WTC11 (cell line): ENCODE data around the gene DNAJB2. TPM values are rescaled to one million over a fixed set of nuclear protein-coding genes. Genes with fewer than 3 reads are reported as not detected.

Experiments used
- ATAC-seq: fragments of 200-7000 bp; cut with Tn5 transposase; 2 replicates; pipeline ENCODE4 v1.10.0; 2021; ENCODE audit warnings: mild to moderate bottlenecking, moderate library complexity
- CTCF ChIA-PET: fragments of 300-600 bp; sonication (Branson Sonifier 250); formaldehyde crosslinking; loops from one replicate; lab custom pipeline; 2021; ENCODE audit warnings: antibody characterized with exemption; lab: Charles Lee
- POLR2A ChIA-PET: fragments of 350-600 bp; sonication (Branson Sonifier 250); formaldehyde crosslinking; loops from one replicate; lab custom pipeline; 2021; ENCODE audit warnings: antibody characterized with exemption; lab: Charles Lee
- DNase-seq: peaks from one replicate; pipeline ENCODE4 v3.0.0; 2021; ENCODE audit warnings: low spot score
- H3K27ac Mint-ChIP-seq: 2 replicates; pipeline ENCODE4 v1.8.0; 2021; ENCODE audit warnings: mixed read lengths
- H3K27me3 Mint-ChIP-seq: 2 replicates; pipeline ENCODE4 v1.8.0; 2021; ENCODE audit warnings: low read depth, mild to moderate bottlenecking, moderate library complexity, mixed read lengths
- H3K36me3 Mint-ChIP-seq: 2 replicates; pipeline ENCODE4 v1.8.0; 2021; ENCODE audit warnings: mixed read lengths
- H3K4me1 Mint-ChIP-seq: 2 replicates; pipeline ENCODE4 v1.8.0; 2022; ENCODE audit warnings: mixed read lengths
- H3K4me3 Mint-ChIP-seq: 2 replicates; pipeline ENCODE4 v1.8.0; 2021; ENCODE audit warnings: mild to moderate bottlenecking, moderate library complexity, mixed read lengths
- H3K9me3 Mint-ChIP-seq: 2 replicates; pipeline ENCODE4 v1.8.0; 2021; ENCODE audit warnings: mixed read lengths
- EMX1 ChIP-seq: fragments of 250-450 bp; sonication (Bioruptor Pico); IDR thresholded peaks from 2 replicates; pipeline ENCODE4 v1.8.0; 2021; ENCODE audit warnings: mild to moderate bottlenecking
- FOXP1 ChIP-seq: sonication (generic); formaldehyde crosslinking; IDR thresholded peaks from 2 replicates; pipeline ENCODE4 v1.8.0; 2022; ENCODE audit warnings: missing genetic modification reagents, mild to moderate bottlenecking, moderate library complexity, borderline replicate concordance
- JUN ChIP-seq: sonication (generic); formaldehyde crosslinking; IDR thresholded peaks from 2 replicates; pipeline ENCODE4 v1.8.0; 2023; ENCODE audit warnings: mild to moderate bottlenecking, missing genetic modification reagents
- MYBL2 ChIP-seq: sonication (generic); formaldehyde crosslinking; IDR thresholded peaks from 2 replicates; pipeline ENCODE4 v1.8.1; 2023; ENCODE audit warnings: mild to moderate bottlenecking, moderate library complexity, missing genetic modification reagents
- NFATC4 ChIP-seq: fragments of 250-450 bp; sonication (Bioruptor Pico); IDR thresholded peaks from 2 replicates; pipeline ENCODE4 v1.9.0; 2021; ENCODE audit warnings: mild to moderate bottlenecking
- RORB ChIP-seq: fragments of 250-450 bp; sonication (Bioruptor Pico); IDR thresholded peaks from 2 replicates; pipeline ENCODE4 v1.9.0; 2021; ENCODE audit warnings: mild to moderate bottlenecking
- SP1 ChIP-seq: sonication (generic); formaldehyde crosslinking; conservative IDR thresholded peaks from 2 replicates; pipeline ENCODE4 v1.8.1; 2022; ENCODE audit warnings: missing genetic modification reagents
- ZNF138 ChIP-seq: sonication (generic); formaldehyde crosslinking; conservative IDR thresholded peaks from 2 replicates; pipeline ENCODE4 v1.8.1; 2022; ENCODE audit warnings: mild to moderate bottlenecking, moderate library complexity, missing genetic modification reagents
- total RNA-seq: library from RNA; stranded (reverse); gene quantifications from 3 replicates; pipeline ENCODE4 v1.2.3, GENCODE V29; 2021
- TF ChIP-seq, protein P1 (sequence below): sonication (generic); formaldehyde crosslinking; IDR thresholded peaks from 2 replicates; pipeline ENCODE4 v1.8.1; 2023; ENCODE audit warnings: mild to moderate bottlenecking, missing genetic modification reagents
- TF ChIP-seq, protein P2 (sequence below): sonication (generic); formaldehyde crosslinking; IDR thresholded peaks from 2 replicates; pipeline ENCODE4 v1.8.0; 2022; ENCODE audit warnings: mild to moderate bottlenecking, missing genetic modification reagents
- TF ChIP-seq, protein P3 (sequence below): fragments of 250-450 bp; sonication (Bioruptor Pico); IDR thresholded peaks from 2 replicates; pipeline ENCODE4 v2.1.2; 2022; ENCODE audit warnings: mild to moderate bottlenecking, moderate library complexity
- TF ChIP-seq, protein P4 (sequence below): sonication (generic); formaldehyde crosslinking; IDR thresholded peaks from 2 replicates; pipeline ENCODE4 v1.8.0; 2022; ENCODE audit warnings: missing genetic modification reagents
- TF ChIP-seq, protein P5 (sequence below): sonication (generic); formaldehyde crosslinking; conservative IDR thresholded peaks from 2 replicates; pipeline ENCODE4 v1.8.1; 2022; ENCODE audit warnings: mild to moderate bottlenecking, missing genetic modification reagents
- TF ChIP-seq, protein P6 (sequence below): sonication (generic); formaldehyde crosslinking; IDR thresholded peaks from 2 replicates; pipeline ENCODE4 v1.8.1; 2022; ENCODE audit warnings: low read depth, mild to moderate bottlenecking, moderate library complexity, missing genetic modification reagents, borderline replicate concordance
- TF ChIP-seq, protein P7 (sequence below): fragments of 250-450 bp; sonication (Bioruptor Pico); IDR thresholded peaks from 2 replicates; pipeline ENCODE4 v1.9.0; 2021; ENCODE audit warnings: moderate library complexity, mild to moderate bottlenecking, inconsistent platforms, borderline replicate concordance

Gene DNAJB2
- total RNA-seq, 1 experiment from 2014 or later: 36.1 TPM

DNA sequence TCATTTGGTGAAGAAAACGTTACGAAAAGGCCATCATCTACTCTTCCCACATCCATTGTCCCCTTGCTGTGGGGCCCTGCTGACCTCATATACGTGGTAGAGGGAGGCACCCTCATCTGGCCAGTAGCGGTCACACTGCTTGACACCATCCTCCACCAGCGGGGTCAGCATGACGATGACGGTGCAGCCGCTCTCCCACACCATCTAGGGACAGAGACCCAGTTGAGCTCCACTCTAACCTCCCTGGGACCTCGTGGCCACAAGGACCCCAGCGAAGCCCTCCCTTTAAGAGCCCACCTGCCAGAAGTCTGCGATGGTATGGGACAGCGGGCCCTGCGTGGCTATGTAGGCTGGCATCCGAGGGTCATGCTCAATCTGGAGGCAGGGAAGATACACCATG is 17.0 kb downstream of the DNAJB2 start:
- Mint-ChIP-seq H3K4me1 (peaks cover 27% of the 10 kb centered on the region), H3K27me3 (peaks cover 74% of the 10 kb centered on the region), H3K4me3 (no peak overlapping the region), H3K36me3 (no peaks in the 10 kb centered on the region), H3K27ac (no peak overlapping the region), H3K9me3 (peaks cover 5% of the 10 kb centered on the region; the same call in 1 of the 2 replicates)
- ChIA-PET POLR2A (interaction anchor here (1.7 to 1.9 kb wide), 2 partner anchors 18 to 51 kb away, joined by 9 to 17 read pairs; partner anchors contain the start of genes DNAJB2, GLB1L and STK16), CTCF (interaction anchor here (1.3 to 5.7 kb wide), 6 partner anchors 7 to 316 kb away, joined by 3 to 158 read pairs (median 19); partner anchors contain the start of genes DNAJB2, SLC23A3, TUBA4A and TUBA4B)
- ATAC-seq (no peak), DNase-seq (no peak)
- TF ChIP-seq, protein P1, sequence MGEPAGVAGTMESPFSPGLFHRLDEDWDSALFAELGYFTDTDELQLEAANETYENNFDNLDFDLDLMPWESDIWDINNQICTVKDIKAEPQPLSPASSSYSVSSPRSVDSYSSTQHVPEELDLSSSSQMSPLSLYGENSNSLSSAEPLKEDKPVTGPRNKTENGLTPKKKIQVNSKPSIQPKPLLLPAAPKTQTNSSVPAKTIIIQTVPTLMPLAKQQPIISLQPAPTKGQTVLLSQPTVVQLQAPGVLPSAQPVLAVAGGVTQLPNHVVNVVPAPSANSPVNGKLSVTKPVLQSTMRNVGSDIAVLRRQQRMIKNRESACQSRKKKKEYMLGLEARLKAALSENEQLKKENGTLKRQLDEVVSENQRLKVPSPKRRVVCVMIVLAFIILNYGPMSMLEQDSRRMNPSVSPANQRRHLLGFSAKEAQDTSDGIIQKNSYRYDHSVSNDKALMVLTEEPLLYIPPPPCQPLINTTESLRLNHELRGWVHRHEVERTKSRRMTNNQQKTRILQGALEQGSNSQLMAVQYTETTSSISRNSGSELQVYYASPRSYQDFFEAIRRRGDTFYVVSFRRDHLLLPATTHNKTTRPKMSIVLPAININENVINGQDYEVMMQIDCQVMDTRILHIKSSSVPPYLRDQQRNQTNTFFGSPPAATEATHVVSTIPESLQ (CRISPR knock-in tag): no peak
- TF ChIP-seq NFATC4 (CRISPR knock-in tag): no peak
- no peak for TF ChIP-seq MYBL2 (CRISPR knock-in tag)
- TF ChIP-seq FOXP1 (CRISPR knock-in tag): no peak
- TF ChIP-seq, protein P2, sequence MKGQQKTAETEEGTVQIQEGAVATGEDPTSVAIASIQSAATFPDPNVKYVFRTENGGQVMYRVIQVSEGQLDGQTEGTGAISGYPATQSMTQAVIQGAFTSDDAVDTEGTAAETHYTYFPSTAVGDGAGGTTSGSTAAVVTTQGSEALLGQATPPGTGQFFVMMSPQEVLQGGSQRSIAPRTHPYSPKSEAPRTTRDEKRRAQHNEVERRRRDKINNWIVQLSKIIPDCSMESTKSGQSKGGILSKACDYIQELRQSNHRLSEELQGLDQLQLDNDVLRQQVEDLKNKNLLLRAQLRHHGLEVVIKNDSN: no peak
- TF ChIP-seq, protein P3, sequence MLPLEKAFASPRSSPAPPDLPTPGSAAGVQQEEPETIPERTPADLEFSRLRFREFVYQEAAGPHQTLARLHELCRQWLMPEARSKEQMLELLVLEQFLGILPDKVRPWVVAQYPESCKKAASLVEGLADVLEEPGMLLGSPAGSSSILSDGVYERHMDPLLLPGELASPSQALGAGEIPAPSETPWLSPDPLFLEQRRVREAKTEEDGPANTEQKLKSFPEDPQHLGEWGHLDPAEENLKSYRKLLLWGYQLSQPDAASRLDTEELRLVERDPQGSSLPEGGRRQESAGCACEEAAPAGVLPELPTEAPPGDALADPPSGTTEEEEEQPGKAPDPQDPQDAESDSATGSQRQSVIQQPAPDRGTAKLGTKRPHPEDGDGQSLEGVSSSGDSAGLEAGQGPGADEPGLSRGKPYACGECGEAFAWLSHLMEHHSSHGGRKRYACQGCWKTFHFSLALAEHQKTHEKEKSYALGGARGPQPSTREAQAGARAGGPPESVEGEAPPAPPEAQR (CRISPR knock-in tag): no peak
- TF ChIP-seq JUN: no peak
- TF ChIP-seq EMX1 (CRISPR knock-in tag): no peak
- TF ChIP-seq, protein P4, sequence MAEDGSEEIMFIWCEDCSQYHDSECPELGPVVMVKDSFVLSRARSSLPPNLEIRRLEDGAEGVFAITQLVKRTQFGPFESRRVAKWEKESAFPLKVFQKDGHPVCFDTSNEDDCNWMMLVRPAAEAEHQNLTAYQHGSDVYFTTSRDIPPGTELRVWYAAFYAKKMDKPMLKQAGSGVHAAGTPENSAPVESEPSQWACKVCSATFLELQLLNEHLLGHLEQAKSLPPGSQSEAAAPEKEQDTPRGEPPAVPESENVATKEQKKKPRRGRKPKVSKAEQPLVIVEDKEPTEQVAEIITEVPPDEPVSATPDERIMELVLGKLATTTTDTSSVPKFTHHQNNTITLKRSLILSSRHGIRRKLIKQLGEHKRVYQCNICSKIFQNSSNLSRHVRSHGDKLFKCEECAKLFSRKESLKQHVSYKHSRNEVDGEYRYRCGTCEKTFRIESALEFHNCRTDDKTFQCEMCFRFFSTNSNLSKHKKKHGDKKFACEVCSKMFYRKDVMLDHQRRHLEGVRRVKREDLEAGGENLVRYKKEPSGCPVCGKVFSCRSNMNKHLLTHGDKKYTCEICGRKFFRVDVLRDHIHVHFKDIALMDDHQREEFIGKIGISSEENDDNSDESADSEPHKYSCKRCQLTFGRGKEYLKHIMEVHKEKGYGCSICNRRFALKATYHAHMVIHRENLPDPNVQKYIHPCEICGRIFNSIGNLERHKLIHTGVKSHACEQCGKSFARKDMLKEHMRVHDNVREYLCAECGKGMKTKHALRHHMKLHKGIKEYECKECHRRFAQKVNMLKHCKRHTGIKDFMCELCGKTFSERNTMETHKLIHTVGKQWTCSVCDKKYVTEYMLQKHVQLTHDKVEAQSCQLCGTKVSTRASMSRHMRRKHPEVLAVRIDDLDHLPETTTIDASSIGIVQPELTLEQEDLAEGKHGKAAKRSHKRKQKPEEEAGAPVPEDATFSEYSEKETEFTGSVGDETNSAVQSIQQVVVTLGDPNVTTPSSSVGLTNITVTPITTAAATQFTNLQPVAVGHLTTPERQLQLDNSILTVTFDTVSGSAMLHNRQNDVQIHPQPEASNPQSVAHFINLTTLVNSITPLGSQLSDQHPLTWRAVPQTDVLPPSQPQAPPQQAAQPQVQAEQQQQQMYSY (CRISPR knock-in tag): no peak
- TF ChIP-seq, protein P5, sequence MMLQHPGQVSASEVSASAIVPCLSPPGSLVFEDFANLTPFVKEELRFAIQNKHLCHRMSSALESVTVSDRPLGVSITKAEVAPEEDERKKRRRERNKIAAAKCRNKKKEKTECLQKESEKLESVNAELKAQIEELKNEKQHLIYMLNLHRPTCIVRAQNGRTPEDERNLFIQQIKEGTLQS (CRISPR knock-in tag): no peak
- TF ChIP-seq SP1 (CRISPR knock-in tag): no peak
- TF ChIP-seq, protein P6, sequence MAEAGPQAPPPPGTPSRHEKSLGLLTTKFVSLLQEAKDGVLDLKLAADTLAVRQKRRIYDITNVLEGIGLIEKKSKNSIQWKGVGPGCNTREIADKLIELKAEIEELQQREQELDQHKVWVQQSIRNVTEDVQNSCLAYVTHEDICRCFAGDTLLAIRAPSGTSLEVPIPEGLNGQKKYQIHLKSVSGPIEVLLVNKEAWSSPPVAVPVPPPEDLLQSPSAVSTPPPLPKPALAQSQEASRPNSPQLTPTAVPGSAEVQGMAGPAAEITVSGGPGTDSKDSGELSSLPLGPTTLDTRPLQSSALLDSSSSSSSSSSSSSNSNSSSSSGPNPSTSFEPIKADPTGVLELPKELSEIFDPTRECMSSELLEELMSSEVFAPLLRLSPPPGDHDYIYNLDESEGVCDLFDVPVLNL (CRISPR knock-in tag): no peak

DNA sequence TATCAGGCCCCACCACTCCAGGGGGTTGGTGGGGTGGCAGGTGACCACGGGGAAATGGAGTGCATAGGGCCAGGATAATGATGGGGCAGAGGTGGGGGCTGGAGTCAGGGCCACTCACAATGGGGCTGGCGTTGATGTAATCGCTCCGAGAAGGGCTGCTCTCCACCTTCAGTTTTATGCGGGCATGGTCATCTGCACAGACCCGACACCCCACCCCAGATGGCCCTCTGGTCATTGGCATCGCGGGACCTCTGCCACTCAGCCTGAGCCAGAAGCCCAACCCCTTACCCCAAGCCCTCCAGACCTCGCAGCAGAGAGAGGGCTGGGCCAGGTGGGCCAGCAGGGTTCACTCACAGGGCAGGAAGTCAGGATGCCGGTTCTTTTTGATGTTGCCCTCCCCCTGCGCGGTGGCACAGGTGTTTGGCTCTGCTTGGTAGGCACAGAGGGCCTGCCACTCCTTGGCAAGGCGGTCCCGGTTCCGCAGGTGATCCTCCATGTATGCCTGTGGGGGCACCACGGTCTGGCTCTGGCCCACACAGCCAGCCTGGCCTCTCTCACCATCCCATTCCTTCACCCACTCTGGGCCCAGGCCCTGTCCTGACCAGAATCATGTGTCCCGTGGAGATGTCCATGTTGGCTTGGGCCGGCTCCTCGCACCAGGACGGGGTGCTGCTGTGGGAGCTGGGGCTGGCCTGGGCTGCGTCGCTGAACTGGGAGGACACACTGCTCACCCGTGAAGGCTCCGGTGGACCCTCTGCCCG is 17.6 kb downstream of the DNAJB2 start:
- CTCF ChIA-PET: interaction anchor here (0.6 to 5.7 kb wide), 4 partner anchors 12 to 119 kb away, joined by 3 to 158 read pairs (median 11); partner anchors contain the start of genes DNAJB2, GLB1L, PTPRN and STK16
- Mint-ChIP-seq H3K27ac (no peak overlapping the region), H3K27me3 (peaks cover 81% of the 10 kb centered on the region), H3K36me3 (no peaks in the 10 kb centered on the region), H3K4me1 (peaks cover 27% of the 10 kb centered on the region), H3K4me3 (no peak overlapping the region), H3K9me3 (peaks cover 5% of the 10 kb centered on the region; the same call in 1 of the 2 replicates)
- ATAC-seq: no peak
- POLR2A ChIA-PET: no interaction called here
- TF ChIP-seq ZNF138 (no peak), RORB (CRISPR knock-in tag) (no peak)
- TF ChIP-seq, protein P7, sequence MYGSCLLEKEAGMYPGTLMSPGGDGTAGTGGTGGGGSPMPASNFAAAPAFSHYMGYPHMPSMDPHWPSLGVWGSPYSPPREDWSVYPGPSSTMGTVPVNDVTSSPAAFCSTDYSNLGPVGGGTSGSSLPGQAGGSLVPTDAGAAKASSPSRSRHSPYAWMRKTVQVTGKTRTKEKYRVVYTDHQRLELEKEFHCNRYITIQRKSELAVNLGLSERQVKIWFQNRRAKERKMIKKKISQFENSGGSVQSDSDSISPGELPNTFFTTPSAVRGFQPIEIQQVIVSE: no peak
- TF ChIP-seq, protein P1 (CRISPR knock-in tag): no peak
- no peak for DNase-seq
